GM15510 (cell line): ENCODE data around the gene ADAMTS6.

Experiments used
- POLR2A ChIP-seq: IDR thresholded peaks from 3 replicates; pipeline ENCODE4 v1.6.1; 2011; ENCODE audit warnings: borderline replicate concordance; ENCODE audit not compliant: insufficient read length; ENCODE audit errors: extremely low read depth

The ADAMTS6 gene

GRCh38 chr5:65481635-65482295 is at the start of gene ADAMTS6:
TSS of gene ADAMTS6 (minus strand) at chr5:65481920. CDS start at chr5:65473673, 8,247 bp downstream.
- TF ChIP-seq POLR2A: peak; percentile 48

- no peak for TF ChIP-seq POLR2A
These were observed 49.2 kb upstream of the ADAMTS6 start for GRCh38 chr5:65530904-65531303.

GRCh38 chr5:65525726-65526125 is 44.0 kb upstream of the ADAMTS6 start:
- TF ChIP-seq POLR2A: no peak

- no peak for TF ChIP-seq POLR2A
These were observed 30.6 kb upstream of the ADAMTS6 start for GRCh38 chr5:65512170-65512937.

GRCh38 chr5:65508978-65509377 is 27.3 kb upstream of the ADAMTS6 start:
- no peak for TF ChIP-seq POLR2A

- TF ChIP-seq POLR2A: no peak
These were observed 25.2 kb upstream of the ADAMTS6 start for GRCh38 chr5:65506961-65507360.

GRCh38 chr5:65489119-65489518 is 7.4 kb upstream of the ADAMTS6 start:
- TF ChIP-seq POLR2A: no peak

- TF ChIP-seq POLR2A: no peak
These were observed 3.7 kb upstream of the ADAMTS6 start for GRCh38 chr5:65485405-65485804.

- TF ChIP-seq POLR2A: no peak
These were observed 2.0 kb upstream of the ADAMTS6 start for GRCh38 chr5:65483546-65484346.

GRCh38 chr5:65482736-65483545 is 1.2 kb upstream of the ADAMTS6 start:
- TF ChIP-seq POLR2A: no peak

GRCh38 chr5:65482296-65482735 is 596 bp upstream of the ADAMTS6 start:
- TF ChIP-seq POLR2A: no peak

GRCh38 chr5:65481171-65481581 is 544 bp downstream of the ADAMTS6 start:
- TF ChIP-seq POLR2A: no peak

- no peak for TF ChIP-seq POLR2A
These were observed 1.3 kb downstream of the ADAMTS6 start for GRCh38 chr5:65480306-65480865.

GRCh38 chr5:65479527-65479926 is 2.2 kb downstream of the ADAMTS6 start:
- no peak for TF ChIP-seq POLR2A

- TF ChIP-seq POLR2A: no peak
These were observed 3.4 kb downstream of the ADAMTS6 start for GRCh38 chr5:65478336-65478735.

GRCh38 chr5:65475895-65476294 is 5.8 kb downstream of the ADAMTS6 start:
- TF ChIP-seq POLR2A: no peak
